NCI-H187 (cell line): ENCODE results near the gene TMC1.
A peak's percentile ranks its signal among the peaks of the same experiment; 100 is the strongest.

ENCODE experiments used
- DNase-seq, 2 experiments: peaks; one replicate each; lab custom pipeline; 2025; lab: John Stamatoyannopoulos, UW

TMC1 gene

GRCh38 chr9:72681283-72681630 lies 159.8 kb downstream of the TMC1 start:
- DNase-seq = peak in 1 of 2 experiments; percentile 32

GRCh38 chr9:72684615-72685014 lies 163.2 kb downstream of the TMC1 start:
- DNase-seq = no peak

- DNase-seq = no peak
These were observed 164.5 kb downstream of the TMC1 start for GRCh38 chr9:72685911-72686310.

GRCh38 chr9:72687331-72687730 lies 165.9 kb downstream of the TMC1 start:
- no peak for DNase-seq

GRCh38 chr9:72691671-72692070 lies 170.3 kb downstream of the TMC1 start:
- DNase-seq = no peak

GRCh38 chr9:72695365-72695764 lies 174.0 kb downstream of the TMC1 start:
- DNase-seq = no peak

- no peak for DNase-seq
These were observed 175.1 kb downstream of the TMC1 start for GRCh38 chr9:72696511-72696910.

- DNase-seq = no peak
These were observed 180.1 kb downstream of the TMC1 start for GRCh38 chr9:72701510-72701909.

- DNase-seq = no peak
These were observed 182.2 kb downstream of the TMC1 start for GRCh38 chr9:72703574-72703973.

GRCh38 chr9:72704688-72705375 lies 183.4 kb downstream of the TMC1 start:
- no peak for DNase-seq

GRCh38 chr9:72718503-72718902 lies 197.1 kb downstream of the TMC1 start:
- DNase-seq = no peak

GRCh38 chr9:72721067-72721466 lies 199.7 kb downstream of the TMC1 start:
- DNase-seq = no peak

GRCh38 chr9:72726947-72727346 lies 205.5 kb downstream of the TMC1 start:
- DNase-seq = no peak

- DNase-seq = no peak
These were observed 206.8 kb downstream of the TMC1 start for GRCh38 chr9:72728031-72728770.

- DNase-seq = no peak
These were observed 212.5 kb downstream of the TMC1 start for GRCh38 chr9:72733895-72734294.

- no peak for DNase-seq
These were observed 213.2 kb downstream of the TMC1 start for GRCh38 chr9:72734631-72735030.

GRCh38 chr9:72743836-72744235 lies 222.4 kb downstream of the TMC1 start:
- DNase-seq = no peak

- no peak for DNase-seq
These were observed 227.9 kb downstream of the TMC1 start for GRCh38 chr9:72749276-72749675.

GRCh38 chr9:72751541-72751940 lies 230.1 kb downstream of the TMC1 start:
- no peak for DNase-seq

GRCh38 chr9:72753266-72753893 lies 232.0 kb downstream of the TMC1 start:
- no peak for DNase-seq

GRCh38 chr9:72755836-72756235 lies 234.4 kb downstream of the TMC1 start:
- no peak for DNase-seq

GRCh38 chr9:72758944-72759343 lies 237.5 kb downstream of the TMC1 start:
- no peak for DNase-seq

- DNase-seq = no peak
These were observed 241.6 kb downstream of the TMC1 start for GRCh38 chr9:72763022-72763421.
